Osteoblast (primary cell): ENCODE measurements around the gene CASP9. TPM values are rescaled to one million over a fixed set of nuclear protein-coding genes. Genes with fewer than 3 reads are reported as not detected.
A peak's percentile ranks its signal among the peaks of the same experiment; 100 is the strongest.

Source experiments
- DNase-seq: peaks from one replicate; pipeline ENCODE4 v3.0.0; 2011; ENCODE audit warnings: low spot score, mixed read lengths; ENCODE audit not compliant: insufficient read length; ENCODE audit errors: missing footprints
- H2AFZ ChIP-seq: 2 replicates; pipeline ENCODE4 v1.6.0; 2011; ENCODE audit warnings: mild to moderate bottlenecking, low read length
- H3K27ac ChIP-seq: 2 replicates; pipeline ENCODE4 v1.5.1; 2011; ENCODE audit warnings: mild to moderate bottlenecking, low read depth, low read length, moderate library complexity
- H3K27me3 ChIP-seq: 2 replicates; pipeline ENCODE4 v1.6.0; 2012; ENCODE audit warnings: mild to moderate bottlenecking, control low read depth, inconsistent platforms, low read length, moderate library complexity; ENCODE audit not compliant: insufficient read depth
- H3K36me3 ChIP-seq: 2 replicates; pipeline ENCODE4 v1.5.1; 2011; ENCODE audit warnings: mild to moderate bottlenecking, low read length, control low read depth, moderate library complexity; ENCODE audit not compliant: insufficient read depth
- H3K4me1 ChIP-seq: 2 replicates; pipeline ENCODE4 v1.5.1; 2011; ENCODE audit warnings: mild to moderate bottlenecking, low read length, control low read depth, moderate library complexity; ENCODE audit not compliant: insufficient read depth
- H3K4me2 ChIP-seq: 2 replicates; pipeline ENCODE4 v1.6.0; 2011; ENCODE audit warnings: mild to moderate bottlenecking, low read length; ENCODE audit not compliant: insufficient read depth
- H3K4me3 ChIP-seq: fragments of 200-600 bp; sonication (generic); 3 replicates; pipeline ENCODE4 v1.5.1; 2012; ENCODE audit warnings: mild to moderate bottlenecking, low read length, inconsistent platforms; ENCODE audit not compliant: insufficient read depth
- H3K79me2 ChIP-seq: 2 replicates; pipeline ENCODE4 v1.6.0; 2012; ENCODE audit warnings: mild to moderate bottlenecking, low read length, control low read depth, inconsistent platforms; ENCODE audit not compliant: insufficient read depth
- H3K9me3 ChIP-seq: 2 replicates; pipeline ENCODE4 v1.5.1; 2011; ENCODE audit warnings: low read depth, low read length, control low read depth
- H4K20me1 ChIP-seq: 2 replicates; pipeline ENCODE4 v1.6.0; 2012; ENCODE audit warnings: mild to moderate bottlenecking, low read length, control low read depth; ENCODE audit not compliant: insufficient read depth
- CTCF ChIP-seq: IDR thresholded peaks from 2 replicates; pipeline ENCODE4 v1.5.1; 2011; ENCODE audit warnings: mild to moderate bottlenecking, low read depth, low read length, moderate library complexity; ENCODE audit errors: extremely low read depth
- total RNA-seq: library from RNA; depleted of rRNA; stranded (reverse); fragments of >200 nt; gene quantifications from 2 replicates; pipeline ENCODE4 v1.2.3, GENCODE V29; 2012

CASP9 gene
- total RNA-seq, 1 donor = 10.9 TPM

DNA sequence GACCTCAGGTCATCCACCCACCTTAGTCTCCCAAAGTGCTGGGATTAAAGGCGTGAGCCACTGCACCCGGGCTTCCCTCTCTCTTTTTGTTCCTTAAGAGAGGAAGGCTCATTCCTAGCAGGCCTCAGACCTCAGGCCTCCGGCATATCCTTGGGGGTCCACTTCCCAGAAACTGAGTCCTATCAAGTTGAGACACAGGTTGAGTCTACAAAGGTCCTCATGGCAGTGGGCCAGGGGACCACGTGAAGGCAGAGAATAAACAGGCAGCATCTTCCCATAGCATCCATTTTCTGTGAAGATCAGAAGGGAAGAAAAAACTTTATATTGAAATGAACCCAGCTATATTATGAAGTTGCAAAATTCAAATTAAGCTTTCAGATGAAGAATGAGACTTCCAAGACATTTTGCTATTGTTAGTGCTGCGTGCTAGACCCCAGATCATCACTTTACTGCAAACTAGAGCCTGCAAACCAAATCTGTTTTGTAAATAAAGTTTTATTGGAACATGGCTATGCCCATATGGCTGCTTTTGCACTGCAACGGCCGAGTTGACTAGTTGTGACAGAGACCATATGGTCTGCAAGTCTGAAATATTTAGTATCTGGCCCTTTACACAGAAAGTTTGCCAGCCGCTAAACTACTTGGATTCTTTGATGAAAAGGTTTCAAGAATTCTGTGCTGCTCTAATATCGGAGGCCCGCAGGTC lies 71.0 kb downstream of the CASP9 start:
- no peaks in the 10 kb centered on the region for H4K20me1 ChIP-seq
- no peak for DNase-seq
- H3K4me2 ChIP-seq = no peak overlapping the region
- H3K27ac ChIP-seq = no peak overlapping the region
- TF ChIP-seq CTCF = no peak
- H2AFZ ChIP-seq = no peak overlapping the region
- peaks cover 3% of the 10 kb centered on the region for H3K9me3 ChIP-seq
- H3K4me1 ChIP-seq = peaks cover 12% of the 10 kb centered on the region
- no peak overlapping the region for H3K4me3 ChIP-seq
- H3K27me3 ChIP-seq = no peaks in the 10 kb centered on the region
- H3K36me3 ChIP-seq = no peaks in the 10 kb centered on the region
- no peaks in the 10 kb centered on the region for H3K79me2 ChIP-seq

DNA sequence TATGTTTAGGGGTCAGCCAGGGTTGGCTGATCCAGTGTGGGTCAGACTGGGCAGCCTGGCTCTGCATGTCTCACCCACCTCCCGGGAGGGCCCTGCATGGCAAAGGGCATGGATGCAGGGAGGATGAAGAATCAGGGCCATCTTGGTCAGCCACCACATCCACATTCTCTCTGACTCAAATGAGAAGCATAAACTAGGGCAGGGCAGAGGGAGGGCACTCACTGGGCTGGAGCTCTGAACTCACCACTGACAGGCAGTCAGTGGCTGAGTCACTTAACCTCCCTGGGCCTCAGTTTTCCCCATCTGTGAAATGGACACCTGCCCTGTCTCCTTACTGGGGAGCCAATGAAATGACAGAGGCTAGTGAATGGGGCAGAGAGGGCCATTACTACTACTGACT lies 71.8 kb downstream of the CASP9 start:
- Histone ChIP-seq H3K36me3 (no peaks in the 10 kb centered on the region), H2AFZ (no peak overlapping the region), H3K4me1 (peaks cover 12% of the 10 kb centered on the region), H3K4me2 (no peak overlapping the region), H3K79me2 (no peaks in the 10 kb centered on the region), H3K4me3 (no peak overlapping the region), H3K27me3 (peaks cover 5% of the 10 kb centered on the region), H4K20me1 (no peaks in the 10 kb centered on the region), H3K27ac (no peak overlapping the region), H3K9me3 (peaks cover 3% of the 10 kb centered on the region)
- no peak for DNase-seq
- no peak for TF ChIP-seq CTCF

GRCh38 chr1:15451014-15451722 lies 72.8 kb downstream of the CASP9 start:
- Histone ChIP-seq H3K4me1 (peaks cover 12% of the 10 kb centered on the region), H4K20me1 (no peaks in the 10 kb centered on the region), H3K36me3 (no peaks in the 10 kb centered on the region), H3K4me3 (no peak overlapping the region), H3K4me2 (no peak overlapping the region), H2AFZ (no peak overlapping the region), H3K79me2 (no peaks in the 10 kb centered on the region), H3K27me3 (peaks cover 6% of the 10 kb centered on the region), H3K9me3 (peaks cover 3% of the 10 kb centered on the region), H3K27ac (no peak overlapping the region)
- DNase-seq = no peak
- no peak for TF ChIP-seq CTCF

GRCh38 chr1:15449567-15449966 lies 74.4 kb downstream of the CASP9 start:
- no peak overlapping the region for H2AFZ ChIP-seq
- H3K36me3 ChIP-seq = no peaks in the 10 kb centered on the region
- H3K9me3 ChIP-seq = peaks cover 3% of the 10 kb centered on the region
- TF ChIP-seq CTCF = no peak
- no peak overlapping the region for H3K4me2 ChIP-seq
- H3K27me3 ChIP-seq = peaks cover 6% of the 10 kb centered on the region
- DNase-seq = peak; percentile 50
- peaks cover 11% of the 10 kb centered on the region for H3K4me1 ChIP-seq
- H3K79me2 ChIP-seq = no peaks in the 10 kb centered on the region
- no peak overlapping the region for H3K4me3 ChIP-seq
- H3K27ac ChIP-seq = no peak overlapping the region
- H4K20me1 ChIP-seq = no peaks in the 10 kb centered on the region
